HEK293 (cell line): ENCODE data around the gene SNAPIN.
"Not testable (repeated sequence)": the region's sequence is repeated elsewhere in the genome, so short reads cannot be mapped to it uniquely, and the experiment has no call there.

Experiments used
- CTCF ChIA-PET: fragments of 350-600 bp; formaldehyde crosslinking; extraction: SDS; loops from one replicate; lab custom pipeline; 2021; ENCODE audit warnings: antibody characterized with exemption; lab: Yijun Ruan, JAX
- POLR2A ChIA-PET: fragments of 300-600 bp; formaldehyde crosslinking; extraction: SDS; loops from one replicate; lab custom pipeline; 2020; ENCODE audit warnings: antibody characterized with exemption, inconsistent platforms; lab: Yijun Ruan, JAX
- H3K27ac ChIP-seq: fragments of 200-500 bp; sonication (Bioruptor generic); 2 replicates; pipeline ENCODE4 v1.5.1; 2014; ENCODE audit warnings: low read depth, low read length, control low read depth, inconsistent platforms; ENCODE audit errors: extremely low read depth
- H3K36me3 ChIP-seq, 2 experiments: fragments of 200-500 bp in 1 of 2; sonication (Bioruptor generic) in 1 of 2; 1 replicate in 1 of 2; 2 replicates in 1 of 2; pipeline ENCODE4 v1.5.1; 2014 to 2017; ENCODE audit warnings: inconsistent platforms in 2 of 2, low read length in 2 of 2; ENCODE audit not compliant: control insufficient read depth in 2 of 2, insufficient read depth in 1 of 2
- H3K4me1 ChIP-seq: fragments of 200-500 bp; sonication (Bioruptor generic); 2 replicates; pipeline ENCODE4 v1.5.1; 2014; ENCODE audit warnings: mild to moderate bottlenecking, low read length, inconsistent platforms; ENCODE audit not compliant: control insufficient read depth, insufficient read depth
- H3K4me3 ChIP-seq: 2 replicates; pipeline ENCODE4 v1.5.1; 2011; ENCODE audit warnings: low read depth, mild to moderate bottlenecking, control low read depth, low read length, moderate library complexity
- H3K9me3 ChIP-seq: fragments of 200-500 bp; sonication (Bioruptor generic); 2 replicates; pipeline ENCODE4 v1.5.1; 2014; ENCODE audit warnings: low read depth, low read length, inconsistent platforms; ENCODE audit not compliant: control insufficient read depth, insufficient read depth
- BCL11A ChIP-seq: fragments of 450-650 bp; formaldehyde crosslinking; IDR thresholded peaks from 2 replicates; pipeline ENCODE4 v1.5.1; 2016; ENCODE audit warnings: low read depth, missing biosample characterization, missing genetic modification characterization
- BCL11B ChIP-seq: fragments of 450-650 bp; formaldehyde crosslinking; IDR thresholded peaks from 2 replicates; pipeline ENCODE4 v1.5.1; 2016; ENCODE audit warnings: low read depth, missing biosample characterization, missing genetic modification characterization
- GLIS1 ChIP-seq: fragments of 450-650 bp; formaldehyde crosslinking; IDR thresholded peaks from 2 replicates; pipeline ENCODE4 v1.5.1; 2016; ENCODE audit warnings: missing biosample characterization, missing genetic modification characterization
- GLIS2 ChIP-seq: fragments of 450-650 bp; formaldehyde crosslinking; IDR thresholded peaks from 2 replicates; pipeline ENCODE4 v1.5.1; 2016; ENCODE audit warnings: missing biosample characterization, missing genetic modification characterization
- KLF8 ChIP-seq: fragments of 450-650 bp; formaldehyde crosslinking; IDR thresholded peaks from 2 replicates; pipeline ENCODE4 v1.5.1; 2016; ENCODE audit warnings: missing biosample characterization, missing genetic modification characterization
- PRDM10 ChIP-seq: fragments of 450-650 bp; formaldehyde crosslinking; IDR thresholded peaks from 2 replicates; pipeline ENCODE4 v1.5.1; 2016; ENCODE audit warnings: missing biosample characterization, missing genetic modification characterization
- REPIN1 ChIP-seq: fragments of 450-650 bp; formaldehyde crosslinking; IDR thresholded peaks from 2 replicates; pipeline ENCODE4 v1.5.1; 2017; ENCODE audit warnings: missing biosample characterization, missing genetic modification characterization, low read depth
- YY1 ChIP-seq: fragments of 450-650 bp; formaldehyde crosslinking; IDR thresholded peaks from 2 replicates; pipeline ENCODE4 v1.5.1; 2018; ENCODE audit warnings: missing biosample characterization, missing genetic modification characterization
- ZBTB11 ChIP-seq: fragments of 450-650 bp; formaldehyde crosslinking; conservative IDR thresholded peaks from 2 replicates; pipeline ENCODE4 v1.5.1; 2016; ENCODE audit warnings: low read depth, missing biosample characterization, missing genetic modification characterization
- ZBTB20 ChIP-seq: fragments of 450-650 bp; formaldehyde crosslinking; IDR thresholded peaks from 2 replicates; pipeline ENCODE4 v1.5.1; 2016; ENCODE audit warnings: missing biosample characterization, missing genetic modification characterization
- ZBTB8A ChIP-seq: fragments of 450-650 bp; formaldehyde crosslinking; IDR thresholded peaks from 2 replicates; pipeline ENCODE4 v1.5.1; 2016; ENCODE audit warnings: missing biosample characterization, missing genetic modification characterization
- ZFHX2 ChIP-seq: fragments of 450-650 bp; formaldehyde crosslinking; conservative IDR thresholded peaks from 2 replicates; pipeline ENCODE4 v1.5.1; 2016; ENCODE audit warnings: missing biosample characterization, missing genetic modification characterization
- ZNF184 ChIP-seq: fragments of 450-650 bp; IDR thresholded peaks from 2 replicates; pipeline ENCODE4 v1.5.1; 2018; ENCODE audit warnings: missing biosample characterization, mild to moderate bottlenecking, missing genetic modification characterization
- ZNF335 ChIP-seq: fragments of 450-650 bp; formaldehyde crosslinking; conservative IDR thresholded peaks from 2 replicates; pipeline ENCODE4 v1.5.1; 2016; ENCODE audit warnings: missing biosample characterization, missing genetic modification characterization
- ZNF362 ChIP-seq: fragments of 450-650 bp; formaldehyde crosslinking; IDR thresholded peaks from 2 replicates; pipeline ENCODE4 v1.5.1; 2016; ENCODE audit warnings: missing biosample characterization, missing genetic modification characterization
- ZNF366 ChIP-seq: fragments of 450-650 bp; formaldehyde crosslinking; conservative IDR thresholded peaks from 2 replicates; pipeline ENCODE4 v1.5.1; 2016; ENCODE audit warnings: missing biosample characterization, missing genetic modification characterization
- ZNF423 ChIP-seq: fragments of 450-650 bp; formaldehyde crosslinking; IDR thresholded peaks from 2 replicates; pipeline ENCODE4 v1.5.1; 2016; ENCODE audit warnings: missing biosample characterization, missing genetic modification characterization
- ZNF449 ChIP-seq: fragments of 450-650 bp; formaldehyde crosslinking; IDR thresholded peaks from 2 replicates; pipeline ENCODE4 v1.5.1; 2017; ENCODE audit warnings: missing biosample characterization, mild to moderate bottlenecking, missing genetic modification characterization, moderate library complexity
- ZNF580 ChIP-seq: fragments of 450-650 bp; formaldehyde crosslinking; IDR thresholded peaks from 2 replicates; pipeline ENCODE4 v1.5.1; 2016; ENCODE audit warnings: missing biosample characterization, missing genetic modification characterization
- ZNF600 ChIP-seq: fragments of 450-650 bp; formaldehyde crosslinking; IDR thresholded peaks from 2 replicates; pipeline ENCODE4 v1.5.1; 2016; ENCODE audit warnings: missing biosample characterization, missing genetic modification characterization
- ZNF664 ChIP-seq: fragments of 450-650 bp; formaldehyde crosslinking; IDR thresholded peaks from 2 replicates; pipeline ENCODE4 v1.5.1; 2016; ENCODE audit warnings: missing biosample characterization, missing genetic modification characterization
- ZNF692 ChIP-seq: fragments of 450-650 bp; formaldehyde crosslinking; IDR thresholded peaks from 2 replicates; pipeline ENCODE4 v1.5.1; 2016; ENCODE audit warnings: missing biosample characterization, missing genetic modification characterization
- ZSCAN30 ChIP-seq: fragments of 450-650 bp; IDR thresholded peaks from 2 replicates; pipeline ENCODE4 v1.5.1; 2018; ENCODE audit warnings: missing biosample characterization, mild to moderate bottlenecking, missing genetic modification characterization, moderate library complexity

SNAPIN gene

GRCh38 chr1:153671628-153672353, 13.3 kb downstream of the SNAPIN start:
- Histone ChIP-seq H3K36me3 (peaks cover 28 to 35% of the 10 kb centered on the region in 2 experiments), H3K27ac (peak overlapping the region; percentile 51), H3K4me3 (peak overlapping the region; percentile 57)
- H3K4me1 ChIP-seq, H3K9me3 ChIP-seq: not testable (repeated sequence)
- ChIA-PET POLR2A (interaction anchor here (0.6 to 2.1 kb wide), 11 partner anchors 12 to 319 kb away, joined by 3 to 12 read pairs (median 3); partner anchors contain the start of genes CHTOP, CREB3L4, GATAD2B and INTS3), CTCF (interaction anchor here (0.6 to 1.6 kb wide), 11 partner anchors 11 to 599 kb away, joined by 3 to 11 read pairs (median 3); partner anchors contain the start of gene RAB13)
- 0 out of 2 replicates have a peak, but pooled peaks have one; percentile 8 for TF ChIP-seq ZBTB20
- TF ChIP-seq ZBTB11 (tag by site-specific recombination): 0 out of 2 replicates have a peak, but pooled peaks have one; percentile 17
- TF ChIP-seq KLF8 (tag by site-specific recombination): 0 out of 2 replicates have a peak, but pooled peaks have one; percentile 14
- 0 out of 2 replicates have a peak, but pooled peaks have one; percentile 8 for TF ChIP-seq ZNF449 (tag by site-specific recombination)
- 0 out of 2 replicates have a peak, but pooled peaks have one; percentile 12 for TF ChIP-seq ZNF423 (tag by site-specific recombination)
- peak; percentile 90 for TF ChIP-seq ZNF335
- 0 out of 2 replicates have a peak, but pooled peaks have one; percentile 37 for TF ChIP-seq ZNF184
- TF ChIP-seq ZBTB8A (tag by site-specific recombination): peak; percentile 42
- peak; percentile 71; the same call in 1 of the 2 replicates for TF ChIP-seq GLIS1 (tag by site-specific recombination)
- TF ChIP-seq ZNF580: peak; percentile 79
- 0 out of 2 replicates have a peak, but pooled peaks have one; percentile 13 for TF ChIP-seq ZSCAN30 (tag by site-specific recombination)
- 0 out of 2 replicates have a peak, but pooled peaks have one; percentile 34 for TF ChIP-seq ZNF692 (tag by site-specific recombination)
- peak; percentile 61; the same call in 1 of the 2 replicates for TF ChIP-seq PRDM10 (tag by site-specific recombination)
- TF ChIP-seq GLIS2 (tag by site-specific recombination): peak; percentile 65
- TF ChIP-seq REPIN1 (tag by site-specific recombination): 0 out of 2 replicates have a peak, but pooled peaks have one; percentile 24
- TF ChIP-seq BCL11A (tag by site-specific recombination): peak; percentile 39; the same call in 1 of the 2 replicates
- TF ChIP-seq ZNF362 (tag by site-specific recombination): peak; percentile 89
- TF ChIP-seq YY1 (tag by site-specific recombination): peak; percentile 48
- 0 out of 2 replicates have a peak, but pooled peaks have one; percentile 59 for TF ChIP-seq BCL11B (tag by site-specific recombination)
- 0 out of 2 replicates have a peak, but pooled peaks have one; percentile 28 for TF ChIP-seq ZNF366 (tag by site-specific recombination)
- TF ChIP-seq ZNF664: peak; percentile 86
- 0 out of 2 replicates have a peak, but pooled peaks have one; percentile 17 for TF ChIP-seq ZFHX2
- TF ChIP-seq ZNF600 (tag by site-specific recombination): peak; percentile 41
